A673 (cell line): Measurements from ENCODE around the gene MAPKAP1. TPM values are rescaled to one million over a fixed set of nuclear protein-coding genes. Genes with fewer than 3 reads are reported as not detected.

ENCODE experiments used
- BruUV-seq: library from RNA; stranded (reverse); fragments of 400-500 nt; replicated peaks from 2 replicates; lab custom pipeline; 2021; lab: Mats Ljungman, UMichigan
- CTCF ChIA-PET: fragments of 300-600 bp; sonication (Branson Sonifier 250); formaldehyde crosslinking; loops from one replicate; lab custom pipeline; 2022; ENCODE audit warnings: antibody characterized with exemption; lab: Charles Lee
- POLR2A ChIA-PET: fragments of 300-600 bp; sonication (Branson Sonifier 250); formaldehyde crosslinking; loops from one replicate; lab custom pipeline; 2022; ENCODE audit warnings: antibody characterized with exemption; ENCODE audit not compliant: low non-redundant PET; lab: Charles Lee
- DNase-seq: peaks from one replicate; pipeline ENCODE4 v3.0.0-alpha.2; 2015; ENCODE audit warnings: low spot score
- H3K27ac ChIP-seq: fragments of 200-600 bp; sonication (generic); 2 replicates; pipeline ENCODE4 v1.5.1; 2016; ENCODE audit warnings: mixed run types, low read depth, mild to moderate bottlenecking, mixed read lengths, antibody characterized with exemption, low read length; ENCODE audit not compliant: poor library complexity, severe bottlenecking
- H3K27me3 ChIP-seq: fragments of 200-600 bp; sonication (generic); replicated peaks from 2 replicates; pipeline ENCODE4 v1.6.1; 2017; ENCODE audit warnings: mixed run types, low read depth, mild to moderate bottlenecking, mixed read lengths, antibody characterized with exemption, low read length; ENCODE audit not compliant: insufficient read depth, poor library complexity
- H3K36me3 ChIP-seq: fragments of 200-600 bp; sonication (generic); 2 replicates; pipeline ENCODE4 v1.6.1; 2016; ENCODE audit warnings: mixed run types, mild to moderate bottlenecking, mixed read lengths, antibody characterized with exemption, low read length; ENCODE audit not compliant: insufficient read depth, poor library complexity, severe bottlenecking
- H3K4me1 ChIP-seq: fragments of 200-600 bp; sonication (generic); 2 replicates; pipeline ENCODE4 v1.6.1; 2017; ENCODE audit warnings: mixed run types, mild to moderate bottlenecking, mixed read lengths, antibody characterized with exemption, low read length; ENCODE audit not compliant: insufficient read depth, poor library complexity, severe bottlenecking
- H3K4me3 ChIP-seq: fragments of 200-600 bp; sonication (generic); 2 replicates; pipeline ENCODE4 v1.5.1; 2016; ENCODE audit warnings: low read depth, mixed run types, mild to moderate bottlenecking, mixed read lengths, low read length; ENCODE audit not compliant: poor library complexity, severe bottlenecking
- H3K9me3 ChIP-seq: fragments of 200-600 bp; sonication (generic); 2 replicates; pipeline ENCODE4 v1.6.1; 2016; ENCODE audit warnings: mixed run types, low read depth, mild to moderate bottlenecking, mixed read lengths, antibody characterized with exemption, low read length; ENCODE audit not compliant: poor library complexity, severe bottlenecking
- CTCF ChIP-seq: fragments of 300-800, 200-600 bp; sonication (generic); conservative IDR thresholded peaks from 2 replicates; pipeline ENCODE4 v1.5.1; 2017; ENCODE audit warnings: low read depth, mild to moderate bottlenecking, antibody characterized with exemption, low read length, moderate library complexity, mixed read lengths
- EZH2 ChIP-seq: fragments of 200-600 bp; sonication (generic); IDR thresholded peaks from 2 replicates; pipeline ENCODE4 v1.6.1; 2017; ENCODE audit warnings: borderline replicate concordance, low read depth, mild to moderate bottlenecking, mixed read lengths, antibody characterized with exemption, low read length; ENCODE audit not compliant: poor library complexity, severe bottlenecking
- intact Hi-C: fragments of 100-400 bp; cut with micrococcal nuclease; formaldehyde crosslinking; loops from one replicate; pipeline ENCODE4 v1.10.0; 2022; ENCODE audit not compliant: unreplicated experiment
- total RNA-seq: library from RNA; stranded (reverse); gene quantifications from 2 replicates; pipeline ENCODE4 v1.2.3, GENCODE V29; 2021

MAPKAP1 gene
- total RNA-seq, 1 experiment from 2014 or later: 98.7 TPM

GRCh38 chr9:125739436-125739835 lies 32.4 kb upstream of the MAPKAP1 start:
- POLR2A ChIA-PET: interaction anchor here (0.6 kb wide), 1 partner anchor 249 kb away, joined by 8 read pairs; no protein-coding TSS in a partner anchor
- H3K4me3 ChIP-seq: no peak overlapping the region
- H3K27ac ChIP-seq: no peak overlapping the region
- no TSS peak for BruUV-seq
- DNase-seq: no peak
- H3K4me1 ChIP-seq: no peaks in the 10 kb centered on the region
- H3K27me3 ChIP-seq: peaks cover 35% of the 10 kb centered on the region
- no peaks in the 10 kb centered on the region for H3K36me3 ChIP-seq
- intact Hi-C loops: no loop called here
- TF ChIP-seq EZH2 (no peak), CTCF (no peak)
- CTCF ChIA-PET: no interaction called here
- no peaks in the 10 kb centered on the region for H3K9me3 ChIP-seq

- POLR2A ChIA-PET: no interaction called here
- no peak overlapping the region for H3K4me3 ChIP-seq
- CTCF ChIA-PET: no interaction called here
- TF ChIP-seq CTCF (no peak), EZH2 (no peak)
- no peaks in the 10 kb centered on the region for H3K4me1 ChIP-seq
- no peak for DNase-seq
- intact Hi-C loops: no loop called here
- peaks cover 14% of the 10 kb centered on the region for H3K27me3 ChIP-seq
- H3K9me3 ChIP-seq: no peaks in the 10 kb centered on the region
- H3K27ac ChIP-seq: no peak overlapping the region
- H3K36me3 ChIP-seq: no peaks in the 10 kb centered on the region
- no TSS peak for BruUV-seq
Observed at GRCh38 chr9:125732562-125732961, 25.6 kb upstream of the MAPKAP1 start.

GRCh38 chr9:125730168-125730567 lies 23.2 kb upstream of the MAPKAP1 start:
- H3K4me1 ChIP-seq: no peaks in the 10 kb centered on the region
- no peak overlapping the region for H3K27ac ChIP-seq
- H3K4me3 ChIP-seq: no peak overlapping the region
- no peak for DNase-seq
- no peaks in the 10 kb centered on the region for H3K9me3 ChIP-seq
- no TSS peak for BruUV-seq
- ChIA-PET CTCF (no interaction called here), POLR2A (no interaction called here)
- peaks cover 33% of the 10 kb centered on the region for H3K27me3 ChIP-seq
- no peaks in the 10 kb centered on the region for H3K36me3 ChIP-seq
- intact Hi-C loops: no loop called here
- TF ChIP-seq CTCF (no peak), EZH2 (no peak)
